SJSA1 (cell line): ENCODE results near the gene RALGPS1. TPM values are rescaled to one million over a fixed set of nuclear protein-coding genes. Genes with fewer than 3 reads are reported as not detected.

ENCODE experiments used
- DNase-seq, 2 experiments: peaks; one replicate each; pipeline ENCODE4 v3.0.0-alpha.2; 2015 to 2020; ENCODE audit warnings: low spot score in 2 of 2, low read depth in 1 of 2
- H3K27ac ChIP-seq: fragments of 250-450 bp; sonication (Bioruptor Pico); 2 replicates; pipeline ENCODE4 v1.5.1; 2020; ENCODE audit warnings: mild to moderate bottlenecking, moderate library complexity
- H3K27me3 ChIP-seq: fragments of 250-450 bp; sonication (Bioruptor Pico); replicated peaks from 2 replicates; pipeline ENCODE4 v1.5.1; 2020; ENCODE audit warnings: mild to moderate bottlenecking, moderate library complexity
- H3K36me3 ChIP-seq: fragments of 250-450 bp; sonication (Bioruptor Pico); 2 replicates; pipeline ENCODE4 v1.5.1; 2020; ENCODE audit warnings: mild to moderate bottlenecking
- H3K4me1 ChIP-seq: fragments of 250-450 bp; sonication (Bioruptor Pico); replicated peaks from 2 replicates; pipeline ENCODE4 v1.6.1; 2021; ENCODE audit warnings: mild to moderate bottlenecking
- H3K4me3 ChIP-seq: fragments of 250-450 bp; sonication (Bioruptor Pico); 2 replicates; pipeline ENCODE4 v1.5.1; 2020; ENCODE audit warnings: mild to moderate bottlenecking
- H3K9me3 ChIP-seq: fragments of 250-450 bp; sonication (Bioruptor Pico); replicated peaks from 2 replicates; pipeline ENCODE4 v1.5.1; 2020; ENCODE audit warnings: mild to moderate bottlenecking
- total RNA-seq: library from RNA; depleted of rRNA; stranded (reverse); fragments of >200 nt; shearing (Covaris generic); gene quantifications from 2 replicates; pipeline ENCODE4 v1.2.3, GENCODE V29; 2014

The RALGPS1 gene
- total RNA-seq, 1 experiment from 2014 or later: 2.4 TPM

GRCh38 chr9:127229691-127230417 lies 315.3 kb downstream of the RALGPS1 start:
- Histone ChIP-seq H3K4me1 (peaks cover 10% of the 10 kb centered on the region), H3K4me3 (no peak overlapping the region), H3K27ac (no peak overlapping the region), H3K36me3 (no peaks in the 10 kb centered on the region), H3K27me3 (no peaks in the 10 kb centered on the region), H3K9me3 (no peaks in the 10 kb centered on the region)
- no peak for DNase-seq

- Histone ChIP-seq H3K36me3 (no peaks in the 10 kb centered on the region), H3K27me3 (no peaks in the 10 kb centered on the region), H3K27ac (no peak overlapping the region), H3K4me3 (no peak overlapping the region), H3K9me3 (no peaks in the 10 kb centered on the region), H3K4me1 (no peaks in the 10 kb centered on the region)
- DNase-seq: no peak
These were observed 317.1 kb downstream of the RALGPS1 start for GRCh38 chr9:127231666-127232065.

GRCh38 chr9:127232833-127233549 lies 318.4 kb downstream of the RALGPS1 start:
- no peak for DNase-seq
- Histone ChIP-seq H3K4me3 (no peak overlapping the region), H3K4me1 (no peaks in the 10 kb centered on the region), H3K27ac (no peak overlapping the region), H3K9me3 (no peaks in the 10 kb centered on the region), H3K36me3 (no peaks in the 10 kb centered on the region), H3K27me3 (no peaks in the 10 kb centered on the region)

GRCh38 chr9:127233550-127233949 lies 319.0 kb downstream of the RALGPS1 start:
- Histone ChIP-seq H3K27me3 (no peaks in the 10 kb centered on the region), H3K9me3 (no peaks in the 10 kb centered on the region), H3K4me3 (no peak overlapping the region), H3K27ac (no peak overlapping the region), H3K36me3 (no peaks in the 10 kb centered on the region), H3K4me1 (no peaks in the 10 kb centered on the region)
- no peak for DNase-seq

- DNase-seq: no peak
- no peaks in the 10 kb centered on the region for H3K36me3 ChIP-seq
- H3K27me3 ChIP-seq: no peaks in the 10 kb centered on the region
- H3K4me3 ChIP-seq: no peak overlapping the region
- no peaks in the 10 kb centered on the region for H3K4me1 ChIP-seq
- H3K27ac ChIP-seq: no peak overlapping the region
- no peaks in the 10 kb centered on the region for H3K9me3 ChIP-seq
These were observed 319.4 kb downstream of the RALGPS1 start for GRCh38 chr9:127233989-127234388.

- Histone ChIP-seq H3K4me1 (no peaks in the 10 kb centered on the region), H3K27ac (no peak overlapping the region), H3K4me3 (no peak overlapping the region), H3K9me3 (no peaks in the 10 kb centered on the region), H3K27me3 (no peaks in the 10 kb centered on the region), H3K36me3 (no peaks in the 10 kb centered on the region)
- DNase-seq: no peak
These were observed 323.2 kb downstream of the RALGPS1 start for GRCh38 chr9:127237801-127238200.

- Histone ChIP-seq H3K27ac (no peak overlapping the region), H3K4me3 (no peak overlapping the region), H3K36me3 (no peaks in the 10 kb centered on the region), H3K4me1 (peaks cover 8% of the 10 kb centered on the region), H3K27me3 (no peaks in the 10 kb centered on the region), H3K9me3 (no peaks in the 10 kb centered on the region)
- no peak for DNase-seq
These were observed 326.8 kb downstream of the RALGPS1 start for GRCh38 chr9:127241354-127241753.

GRCh38 chr9:127244609-127245601 lies 330.3 kb downstream of the RALGPS1 start:
- H3K27ac ChIP-seq: no peak overlapping the region

GRCh38 chr9:127245637-127246164 lies 331.1 kb downstream of the RALGPS1 start:
- no peaks in the 10 kb centered on the region for H3K36me3 ChIP-seq
- H3K4me1 ChIP-seq: peaks cover 8% of the 10 kb centered on the region
- H3K4me3 ChIP-seq: peak overlapping the region; percentile 46
- DNase-seq: no peak
- H3K27me3 ChIP-seq: no peaks in the 10 kb centered on the region
- no peaks in the 10 kb centered on the region for H3K9me3 ChIP-seq
- no peak overlapping the region for H3K27ac ChIP-seq

More at GRCh38 chr9:127244609-127245601, 330.3 kb downstream of the RALGPS1 start:
- no peaks in the 10 kb centered on the region for H3K9me3 ChIP-seq
- DNase-seq: peak; percentile 76 to 93
- no peaks in the 10 kb centered on the region for H3K36me3 ChIP-seq
- no peaks in the 10 kb centered on the region for H3K27me3 ChIP-seq
- H3K4me3 ChIP-seq: peak overlapping the region; percentile 46
- H3K4me1 ChIP-seq: peaks cover 8% of the 10 kb centered on the region

- no peak for DNase-seq
- Histone ChIP-seq H3K4me1 (peaks cover 8% of the 10 kb centered on the region), H3K27me3 (no peaks in the 10 kb centered on the region), H3K9me3 (no peaks in the 10 kb centered on the region), H3K4me3 (no peak overlapping the region), H3K36me3 (no peaks in the 10 kb centered on the region), H3K27ac (no peak overlapping the region)
These were observed 333.7 kb downstream of the RALGPS1 start for GRCh38 chr9:127248241-127248640.

GRCh38 chr9:127249877-127250276 lies 335.3 kb downstream of the RALGPS1 start:
- Histone ChIP-seq H3K4me3 (no peak overlapping the region), H3K27ac (no peak overlapping the region), H3K36me3 (no peaks in the 10 kb centered on the region), H3K27me3 (no peaks in the 10 kb centered on the region), H3K9me3 (no peaks in the 10 kb centered on the region), H3K4me1 (peaks cover 3% of the 10 kb centered on the region; the same call in 1 of the 2 replicates)
- DNase-seq: no peak

GRCh38 chr9:127250896-127251391 lies 336.4 kb downstream of the RALGPS1 start:
- Histone ChIP-seq H3K4me1 (no peaks in the 10 kb centered on the region), H3K9me3 (no peaks in the 10 kb centered on the region), H3K27me3 (no peaks in the 10 kb centered on the region)

More at GRCh38 chr9:127250896-127251391, 336.4 kb downstream of the RALGPS1 start:
- no peak for DNase-seq
- Histone ChIP-seq H3K36me3 (no peaks in the 10 kb centered on the region), H3K4me3 (no peak overlapping the region), H3K27ac (no peak overlapping the region)
